H1 (cell line): ENCODE data around the gene BBLN. TPM values are rescaled to one million over a fixed set of nuclear protein-coding genes. Genes with fewer than 3 reads are reported as not detected.

Source experiments
- YY1 ChIP-seq: IDR thresholded peaks from 2 replicates; pipeline ENCODE4 v1.6.1; 2011; ENCODE audit warnings: low read depth, mild to moderate bottlenecking, low read length
- polyA plus RNA-seq, 7 experiments: library from polyadenylated mRNA; depleted of rRNA in 3 of 7; stranded (reverse) in 5 of 7; unstranded in 2 of 7; fragments of >200 nt in 5 of 7; fragments of 200-250 nt in 2 of 7; gene quantifications; 1 replicate in 5 of 7; 2 replicates in 1 of 7; 4 replicates in 1 of 7; pipeline versions ENCODE4 v1.2.1 to v1.2.3, GENCODE V29; 2011 to 2013; ENCODE audit warnings: missing spikeins in 2 of 7, mixed read lengths in 2 of 7
- total RNA-seq: library from RNA; stranded (reverse); fragmentation: NEBNext Ultra II Directional; extraction: Animal tissue kit (Norgen Biotek cat#: 25700); gene quantifications from 2 replicates; pipeline ENCODE4 v1.2.1, GENCODE V29; 2021

Gene BBLN
- total and polyA plus RNA-seq, 2 of the 8 experiments (the other 6 are each of a cell fraction or from before 2014, with no cell fraction given) = 63.1 to 164 TPM

DNA sequence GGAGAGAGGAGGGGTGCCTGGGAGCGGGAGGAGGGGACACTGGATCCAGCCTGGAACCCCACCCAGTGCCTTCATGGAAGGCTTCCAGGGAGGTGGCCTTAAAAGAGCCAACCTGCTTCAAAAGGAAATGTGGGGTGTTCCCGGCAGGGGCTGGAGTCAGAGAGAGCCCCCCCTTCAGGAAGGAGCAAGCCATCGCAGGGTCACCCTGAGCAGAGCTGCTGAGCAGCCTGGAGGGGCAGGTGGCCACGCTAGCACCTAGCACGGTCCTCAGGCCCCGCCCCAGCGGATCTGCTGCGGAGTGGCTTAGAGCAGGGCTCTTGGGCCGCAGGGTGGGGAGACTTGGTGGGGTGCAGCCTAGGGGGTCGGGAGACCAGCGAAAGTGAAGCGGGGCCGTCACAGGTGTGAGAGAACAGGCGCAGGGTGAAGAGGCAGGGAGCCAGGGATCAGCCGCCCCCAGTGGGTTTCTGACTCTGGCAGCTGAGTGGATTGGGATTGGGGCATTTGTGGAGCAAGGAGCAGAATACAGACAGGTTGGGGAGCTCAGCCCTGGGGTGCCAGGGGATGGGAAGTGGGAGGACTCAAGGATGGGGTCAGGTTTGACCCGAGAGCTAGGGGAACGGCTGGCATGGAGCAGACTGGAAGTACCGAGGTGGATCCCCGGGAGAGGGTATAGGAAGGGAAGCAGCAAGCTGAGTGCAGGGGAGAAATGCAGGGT, 9.3 kb upstream of the BBLN start (continued):
- TF ChIP-seq YY1 = 0 out of 2 replicates have a peak, but pooled peaks have one; percentile 13
